HL-60 (cell line): ENCODE measurements around the gene ZSCAN5B.

Source experiments
- CTCF ChIP-seq: IDR thresholded peaks from one replicate; pipeline ENCODE4 v1.5.1; 2011; ENCODE audit warnings: low read length, control low read depth, inconsistent platforms; ENCODE audit not compliant: insufficient read depth
- GABPA ChIP-seq: IDR thresholded peaks from 2 replicates; pipeline ENCODE4 v1.6.1; 2012; ENCODE audit warnings: low read depth
- POLR2AphosphoS5 ChIP-seq: IDR thresholded peaks from 2 replicates; pipeline ENCODE4 v1.6.1; 2012; ENCODE audit warnings: low read depth
- REST ChIP-seq: IDR thresholded peaks from 2 replicates; pipeline ENCODE4 v1.6.1; 2012; ENCODE audit warnings: low read depth; ENCODE audit not compliant: insufficient replicate concordance

- no peak for TF ChIP-seq CTCF
- no peak for TF ChIP-seq REST
- TF ChIP-seq GABPA = no peak
- TF ChIP-seq POLR2AphosphoS5 = no peak; the same call in 1 of the 2 replicates
These were observed 36.0 kb downstream of the ZSCAN5B start for GRCh38 chr19:56161534-56161933.
